Activated naive CD4-positive, alpha-beta T cell treated with anti-CD3 and anti-CD28 coated beads, Interleukin-2, amount 50 U/mL, for 16 hours (primary cell): ENCODE results near the gene CD48.
A peak's percentile ranks its signal among the peaks of the same experiment; 100 is the strongest.
"Not testable (repeated sequence)": the region's sequence is repeated elsewhere in the genome, so short reads cannot be mapped to it uniquely, and the experiment has no call there.

Source experiments
- DNase-seq: peaks from one replicate; pipeline ENCODE4 v3.0.0-alpha.2; 2020

Gene CD48

GRCh38 chr1:160712525-160713080 lies 981 bp upstream of the CD48 start:
- peak; percentile 33 for DNase-seq

GRCh38 chr1:160711276-160711601 lies 383 bp downstream of the CD48 start:
- DNase-seq = no peak

GRCh38 chr1:160710517-160711252 lies 937 bp downstream of the CD48 start:
- no peak for DNase-seq

GRCh38 chr1:160709715-160710114 lies 1.9 kb downstream of the CD48 start:
- no peak for DNase-seq

- DNase-seq = no peak
Observed at GRCh38 chr1:160708801-160709200, 2.8 kb downstream of the CD48 start.

GRCh38 chr1:160708118-160708517 lies 3.5 kb downstream of the CD48 start:
- no peak for DNase-seq

DNA sequence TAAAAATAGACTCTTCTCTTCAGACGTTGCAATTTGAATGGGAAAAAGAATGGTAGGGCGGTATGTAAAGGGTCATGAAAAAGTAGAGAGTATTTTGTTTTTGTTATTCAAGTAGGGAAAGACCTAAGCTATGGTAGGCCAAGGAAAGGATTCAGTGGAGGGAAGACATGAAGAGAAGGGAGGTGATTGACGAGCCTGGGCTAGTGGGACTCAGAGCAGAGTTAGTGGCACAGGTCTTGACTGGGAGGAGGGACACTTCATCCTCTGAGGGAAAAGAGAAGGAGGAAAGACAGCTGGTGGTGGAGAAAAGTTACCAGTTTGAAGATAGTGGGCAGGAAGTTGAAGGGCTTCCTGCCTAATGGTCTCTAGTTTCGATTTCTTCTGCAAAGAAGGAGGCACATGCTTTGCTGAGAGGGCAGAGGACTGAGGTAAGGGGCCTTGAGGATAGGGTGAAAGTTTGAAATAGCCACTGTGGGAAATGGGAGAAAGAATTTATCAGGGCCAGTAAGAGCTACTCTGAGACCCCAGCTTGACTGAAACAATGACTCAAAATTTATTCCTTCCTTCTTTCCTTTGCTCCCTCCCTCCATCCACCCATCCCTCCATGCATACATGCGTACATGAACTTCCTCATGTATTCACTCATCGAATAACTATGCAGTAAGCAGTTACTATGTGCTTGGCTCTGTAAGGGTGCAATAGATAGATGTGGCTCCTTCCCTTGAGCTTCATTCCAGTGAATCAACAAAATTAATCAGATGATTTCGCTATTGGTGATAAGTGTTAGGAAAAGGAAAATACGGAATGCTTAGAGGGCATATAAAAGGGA lies 4.2 kb downstream of the CD48 start:
- no peak for DNase-seq

GRCh38 chr1:160706526-160707235 lies 4.9 kb downstream of the CD48 start:
- no peak for DNase-seq

- DNase-seq = no peak
Observed at GRCh38 chr1:160705742-160706141, 5.9 kb downstream of the CD48 start.

DNA sequence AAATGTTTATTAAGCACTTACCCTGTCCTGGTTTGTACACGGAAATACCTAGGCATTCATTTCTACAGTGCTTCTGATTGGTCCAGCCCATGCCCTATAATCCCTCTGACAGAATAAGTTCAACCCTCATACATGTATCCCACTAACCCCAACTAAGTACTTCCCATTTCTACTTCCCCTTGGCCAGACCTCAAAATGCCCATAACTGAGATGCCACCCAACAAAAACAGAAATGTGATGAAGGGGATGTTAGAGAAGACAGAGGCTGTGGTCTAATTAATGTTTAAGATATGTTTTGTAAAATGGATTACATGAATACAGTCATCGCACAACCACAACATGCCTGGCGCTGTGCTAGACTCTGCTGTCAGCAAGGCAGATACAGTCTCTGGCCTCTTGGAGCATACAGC lies 6.4 kb downstream of the CD48 start:
- not testable (repeated sequence) for DNase-seq

DNA sequence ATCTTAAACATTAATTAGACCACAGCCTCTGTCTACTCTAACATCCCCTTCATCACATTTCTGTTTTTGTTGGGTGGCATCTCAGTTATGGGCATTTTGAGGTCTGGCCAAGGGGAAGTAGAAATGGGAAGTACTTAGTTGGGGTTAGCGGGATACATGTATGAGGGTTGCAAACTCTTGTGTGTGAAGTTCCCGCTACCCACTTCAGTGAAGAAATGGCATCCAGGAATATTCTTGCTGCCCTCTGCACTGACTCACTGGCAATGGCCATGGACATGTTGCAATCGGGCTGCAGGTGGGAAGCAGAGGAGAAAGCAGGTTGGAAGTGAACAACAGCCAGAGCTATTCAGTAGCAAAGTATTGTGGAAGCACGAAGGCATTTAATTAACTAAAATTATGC lies 7.4 kb downstream of the CD48 start:
- no peak for DNase-seq

DNA sequence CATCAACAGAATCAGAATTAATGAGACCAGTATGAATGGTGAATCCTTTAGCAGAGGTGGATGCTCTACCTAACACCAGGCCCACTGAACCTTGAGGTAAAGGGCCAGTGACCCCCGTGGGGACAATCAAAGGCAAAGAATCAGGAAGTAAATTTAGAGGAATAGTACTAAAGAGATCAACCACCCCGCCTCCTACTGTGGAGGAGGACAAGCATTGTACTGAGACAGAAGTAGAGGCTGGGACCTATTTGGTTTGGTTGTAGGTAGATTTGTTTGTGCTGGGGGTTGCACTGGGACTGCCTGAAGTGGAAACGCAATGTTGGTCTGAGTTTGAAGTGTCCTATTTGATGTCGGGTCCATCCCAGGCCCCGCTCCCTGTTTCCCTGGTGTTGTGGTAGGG lies 9.5 kb downstream of the CD48 start:
- DNase-seq = no peak

DNA sequence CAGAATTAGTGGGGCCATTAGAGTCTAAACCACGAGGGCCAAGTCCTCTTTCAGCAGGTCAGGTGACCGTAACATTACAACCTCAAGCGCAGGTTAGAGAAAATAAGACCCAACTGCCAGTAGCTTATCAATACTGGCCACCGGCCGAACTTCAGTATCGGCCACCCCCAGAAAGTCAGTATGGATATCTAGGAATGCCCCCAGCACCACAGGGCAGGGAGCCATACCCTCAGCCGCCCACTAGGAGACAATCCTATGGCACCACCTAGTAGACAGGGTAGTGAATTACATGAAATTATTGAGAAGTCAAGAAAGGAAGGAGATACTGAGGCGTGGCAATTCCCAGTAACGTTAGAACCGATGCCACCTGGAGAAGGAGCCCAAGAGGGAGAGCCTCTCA lies 19.2 kb downstream of the CD48 start:
- DNase-seq = not testable (repeated sequence)

DNA sequence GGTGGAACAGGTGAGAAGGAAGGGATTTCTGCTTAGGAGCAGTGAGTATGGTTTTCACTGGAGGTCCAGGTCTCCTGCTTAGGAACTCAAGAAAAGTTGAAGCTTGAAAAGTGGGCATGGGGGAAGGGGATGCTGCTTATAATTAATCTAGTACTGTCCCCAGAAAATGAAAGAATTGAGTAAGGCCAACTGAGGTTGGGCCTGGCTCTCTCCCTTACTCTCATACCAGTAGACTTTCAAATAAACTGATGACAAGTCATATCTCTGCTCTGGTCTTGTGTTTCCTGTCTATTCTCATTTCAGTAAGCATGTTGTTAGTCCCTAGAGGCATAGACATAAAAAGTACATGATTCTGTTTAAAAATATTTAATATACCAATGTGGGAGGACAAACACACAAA lies 26.4 kb downstream of the CD48 start:
- DNase-seq = no peak

GRCh38 chr1:160682983-160683865 lies 28.4 kb downstream of the CD48 start:
- no peak for DNase-seq

DNA sequence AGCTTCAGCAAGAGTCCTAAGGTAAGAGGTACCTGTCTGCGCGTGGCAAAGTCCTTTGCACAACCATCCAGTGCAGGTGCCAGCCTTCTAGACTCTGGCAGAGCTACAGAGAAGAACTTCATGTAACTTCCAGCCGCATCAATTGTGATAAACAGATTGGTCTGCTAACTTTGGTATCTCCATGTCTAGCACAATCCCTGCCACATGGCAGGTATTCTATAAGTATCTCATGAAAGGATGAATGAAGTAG lies 29.8 kb downstream of the CD48 start:
- no peak for DNase-seq

DNA sequence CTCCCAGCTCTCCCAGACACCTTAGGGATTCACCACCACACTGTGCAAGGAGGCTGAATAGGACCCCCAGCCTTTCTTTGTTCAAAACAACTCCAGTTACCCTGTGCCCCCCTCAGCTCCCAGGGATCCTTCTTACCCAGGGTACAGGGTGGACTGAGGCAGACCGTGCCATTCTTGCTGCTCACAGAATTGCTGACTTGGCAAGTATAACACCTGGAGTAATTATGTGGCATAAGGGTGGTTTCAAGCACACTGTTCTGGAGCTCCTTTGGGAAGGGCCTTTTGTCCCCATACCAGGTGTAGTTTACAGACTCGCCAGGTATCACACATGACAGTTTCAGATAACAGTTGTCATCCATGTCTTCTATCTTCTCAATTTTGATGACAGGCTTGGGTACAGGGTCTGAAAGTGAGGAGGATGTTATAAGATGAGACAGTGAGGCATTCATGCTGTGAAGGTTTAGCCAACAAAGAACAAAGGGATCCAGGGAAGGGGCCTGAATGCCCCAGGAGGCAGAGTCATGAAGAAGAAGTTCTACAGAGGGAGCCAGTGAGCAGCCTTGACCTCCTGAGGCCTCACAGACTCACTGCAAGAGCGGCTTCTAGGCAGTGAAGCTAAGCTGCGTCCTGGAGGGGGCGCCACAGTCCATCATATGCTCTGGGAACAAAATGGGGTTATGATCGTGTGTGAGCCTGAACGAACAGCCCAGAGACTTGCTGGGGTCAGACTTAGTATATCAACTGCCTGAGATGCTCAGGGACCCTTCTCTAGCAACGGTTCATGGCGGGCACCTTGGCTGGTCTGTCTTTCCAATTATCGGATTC lies 30.3 kb downstream of the CD48 start:
- peak; percentile 87 for DNase-seq

- DNase-seq = no peak
Observed at GRCh38 chr1:160680399-160680798, 31.2 kb downstream of the CD48 start.

DNA sequence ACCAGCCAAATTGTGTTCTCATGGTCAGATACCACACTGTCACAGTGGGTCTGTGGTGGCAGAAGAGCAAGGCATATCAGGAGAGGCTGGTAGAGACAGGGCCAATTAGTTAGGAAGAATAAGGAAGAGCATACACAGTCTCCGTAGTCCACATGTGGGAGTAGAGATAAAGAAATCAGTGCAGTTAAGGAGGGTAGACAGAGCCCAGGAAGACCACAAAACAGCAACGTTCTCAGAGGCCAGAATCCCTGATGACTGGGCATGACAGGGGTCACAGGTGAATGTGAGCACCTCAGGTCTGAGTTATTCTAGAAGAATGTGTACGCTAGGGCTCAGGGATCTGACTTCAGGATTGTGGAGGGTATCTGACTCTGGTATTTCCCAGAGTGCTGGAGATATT lies 31.7 kb downstream of the CD48 start:
- DNase-seq = no peak

DNA sequence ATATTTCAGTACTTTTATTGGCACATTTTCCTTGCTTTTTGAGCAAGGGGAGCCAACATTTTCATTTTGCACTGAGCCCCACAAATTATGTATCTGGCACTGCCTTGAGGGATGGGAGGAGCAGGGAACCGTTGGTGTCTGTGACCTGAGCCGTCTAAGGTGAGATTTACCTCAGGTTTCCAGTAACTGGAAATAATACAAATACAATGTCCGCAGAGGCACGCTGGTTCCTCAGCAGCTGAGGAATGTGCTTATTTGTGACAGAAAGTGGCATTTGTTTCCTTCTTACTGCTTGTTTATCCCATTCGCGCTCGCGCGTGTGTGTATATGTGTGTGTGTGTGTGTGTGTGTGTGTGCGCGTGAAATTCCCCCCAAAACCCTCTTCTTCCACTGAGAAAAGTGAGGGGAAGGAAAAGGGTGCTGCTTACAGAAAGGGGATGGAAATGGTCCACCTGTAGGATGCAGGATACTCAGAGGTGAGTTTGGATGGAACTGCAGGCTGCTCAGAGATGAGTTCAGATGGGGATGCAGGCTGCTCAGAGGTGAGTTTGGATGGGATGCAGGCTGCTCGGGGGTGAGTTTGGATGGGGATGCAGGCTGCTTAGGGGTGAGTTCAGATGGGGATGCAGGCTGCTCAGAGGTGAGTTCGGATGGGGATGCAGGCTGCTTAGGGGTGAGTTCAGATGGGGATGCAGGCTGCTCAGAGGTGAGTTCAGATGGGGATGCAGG lies 34.6 kb downstream of the CD48 start:
- DNase-seq = no peak
